Measurements from ENCODE around the gene THOP1. TPM values are rescaled to one million over a fixed set of nuclear protein-coding genes. Genes with fewer than 3 reads are reported as not detected.
A peak's percentile ranks its signal among the peaks of the same experiment; 100 is the strongest.

The THOP1 gene
- total RNA-seq, 1 experiment from 2014 or later, result 287 TPM

- H3K27me3 ChIP-seq (ENCODE audit: control insufficient read depth, insufficient read depth, low read length), result no peaks in the 10 kb centered on the region
- peak; percentile 53 for DNase-seq
- H3K36me3 ChIP-seq (replicated peaks; ENCODE audit: control insufficient read depth, insufficient read depth, low read length), result peaks cover 6% of the 10 kb centered on the region
- H3K4me3 ChIP-seq (ENCODE audit: insufficient read depth, low read depth, low read length), result no peak overlapping the region
Measured at GRCh38 chr19:2768365-2769132, 16.8 kb upstream of the THOP1 start.

DNA sequence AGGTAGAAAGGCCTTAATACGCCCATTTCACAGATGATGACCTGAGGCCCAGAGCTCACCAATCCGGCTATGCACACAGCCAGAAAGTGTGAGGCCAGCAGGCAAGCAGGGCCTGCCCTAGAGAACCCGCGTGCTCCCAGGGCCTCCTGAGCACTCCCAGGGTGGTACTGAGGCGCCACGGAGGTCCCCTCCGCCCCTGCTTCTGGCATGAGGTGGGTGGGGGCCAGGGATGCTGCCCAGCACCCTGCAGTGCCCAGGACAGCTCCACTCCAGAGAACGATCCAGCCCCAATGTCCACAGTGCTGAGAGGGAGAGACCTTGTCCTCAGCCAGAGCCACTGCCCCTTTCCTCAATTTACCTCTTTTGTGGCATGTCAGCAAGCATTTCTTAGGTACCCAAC is 16.1 kb upstream of the THOP1 start:
- Histone ChIP-seq H3K27me3 (ENCODE audit: control insufficient read depth, insufficient read depth, low read length) (no peaks in the 10 kb centered on the region), H3K36me3 (replicated peaks; ENCODE audit: control insufficient read depth, insufficient read depth, low read length) (peaks cover 4% of the 10 kb centered on the region), H3K4me3 (ENCODE audit: insufficient read depth, low read depth, low read length) (no peak overlapping the region)
- no peak for DNase-seq

GRCh38 chr19:2770055-2771013 is 15.0 kb upstream of the THOP1 start:
- Histone ChIP-seq H3K36me3 (replicated peaks; ENCODE audit: control insufficient read depth, insufficient read depth, low read length) (peaks cover 2% of the 10 kb centered on the region), H3K27me3 (ENCODE audit: control insufficient read depth, insufficient read depth, low read length) (no peaks in the 10 kb centered on the region), H3K4me3 (ENCODE audit: insufficient read depth, low read depth, low read length) (no peak overlapping the region)
- DNase-seq, result peak; percentile 51

- DNase-seq, result peak; percentile 60
- Histone ChIP-seq H3K36me3 (replicated peaks; ENCODE audit: control insufficient read depth, insufficient read depth, low read length) (no peaks in the 10 kb centered on the region; the same call in none of the 2 replicates), H3K4me3 (ENCODE audit: insufficient read depth, low read depth, low read length) (no peak overlapping the region), H3K27me3 (ENCODE audit: control insufficient read depth, insufficient read depth, low read length) (no peaks in the 10 kb centered on the region)
Measured at GRCh38 chr19:2771786-2772674, 13.3 kb upstream of the THOP1 start.

GRCh38 chr19:2774083-2774679 is 11.1 kb upstream of the THOP1 start:
- no peak for DNase-seq
- H3K4me3 ChIP-seq (ENCODE audit: insufficient read depth, low read depth, low read length), result no peak overlapping the region
- H3K36me3 ChIP-seq (replicated peaks; ENCODE audit: control insufficient read depth, insufficient read depth, low read length), result no peaks in the 10 kb centered on the region; the same call in none of the 2 replicates
- H3K27me3 ChIP-seq (ENCODE audit: control insufficient read depth, insufficient read depth, low read length), result no peaks in the 10 kb centered on the region

DNA sequence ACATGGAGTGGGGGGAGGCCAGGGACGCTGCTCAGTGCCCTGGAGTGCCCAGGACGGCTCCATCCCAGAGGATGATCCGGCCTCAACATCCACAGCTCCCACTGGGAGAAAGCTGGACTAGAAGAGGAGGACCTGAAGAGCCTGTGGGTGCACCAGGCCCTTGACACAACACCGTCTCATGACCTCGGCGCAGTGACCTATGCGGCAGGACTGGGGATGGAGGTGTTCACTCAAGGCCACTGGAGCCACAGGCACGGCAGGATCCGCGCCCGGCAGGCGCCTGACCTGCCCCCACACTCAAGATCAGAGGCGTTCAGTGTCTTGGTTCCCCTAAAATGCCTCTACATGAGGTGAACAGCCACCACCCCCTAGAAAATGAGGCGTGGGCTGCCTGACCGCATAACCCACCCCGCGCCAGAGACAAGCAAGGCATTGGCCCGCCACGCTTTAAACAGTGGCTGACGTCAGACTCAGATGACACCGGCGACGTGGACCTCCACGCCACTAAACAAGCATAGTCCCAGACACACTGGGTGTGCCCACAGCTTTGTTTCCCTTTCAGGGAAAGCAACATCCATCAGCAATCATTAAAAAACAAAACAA is 10.2 kb upstream of the THOP1 start:
- Histone ChIP-seq H3K4me3 (ENCODE audit: insufficient read depth, low read depth, low read length) (no peak overlapping the region), H3K36me3 (replicated peaks; ENCODE audit: control insufficient read depth, insufficient read depth, low read length) (no peaks in the 10 kb centered on the region; the same call in none of the 2 replicates), H3K27me3 (ENCODE audit: control insufficient read depth, insufficient read depth, low read length) (no peaks in the 10 kb centered on the region)
- DNase-seq, result no peak

GRCh38 chr19:2775556-2776430 is 9.5 kb upstream of the THOP1 start:
- DNase-seq, result no peak
- no peak overlapping the region for H3K4me3 ChIP-seq (ENCODE audit: insufficient read depth, low read depth, low read length)
- no peaks in the 10 kb centered on the region; the same call in none of the 2 replicates for H3K36me3 ChIP-seq (replicated peaks; ENCODE audit: control insufficient read depth, insufficient read depth, low read length)
- no peaks in the 10 kb centered on the region for H3K27me3 ChIP-seq (ENCODE audit: control insufficient read depth, insufficient read depth, low read length)

- H3K4me3 ChIP-seq (ENCODE audit: insufficient read depth, low read depth, low read length), result no peak overlapping the region
- H3K27me3 ChIP-seq (ENCODE audit: control insufficient read depth, insufficient read depth, low read length), result no peaks in the 10 kb centered on the region
- H3K36me3 ChIP-seq (replicated peaks; ENCODE audit: control insufficient read depth, insufficient read depth, low read length), result peaks cover 1% of the 10 kb centered on the region; the same call in 1 of the 2 replicates
- DNase-seq, result no peak
Measured at GRCh38 chr19:2777952-2778683, 7.2 kb upstream of the THOP1 start.

- Histone ChIP-seq H3K36me3 (replicated peaks; ENCODE audit: control insufficient read depth, insufficient read depth, low read length) (peaks cover 1% of the 10 kb centered on the region; the same call in 1 of the 2 replicates), H3K27me3 (ENCODE audit: control insufficient read depth, insufficient read depth, low read length) (no peaks in the 10 kb centered on the region), H3K4me3 (ENCODE audit: insufficient read depth, low read depth, low read length) (no peak overlapping the region)
- no peak for DNase-seq
Measured at GRCh38 chr19:2779121-2779740, 6.1 kb upstream of the THOP1 start.

- H3K4me3 ChIP-seq (ENCODE audit: insufficient read depth, low read depth, low read length), result no peak overlapping the region
- no peak for DNase-seq
- no peaks in the 10 kb centered on the region for H3K27me3 ChIP-seq (ENCODE audit: control insufficient read depth, insufficient read depth, low read length)
- H3K36me3 ChIP-seq (replicated peaks; ENCODE audit: control insufficient read depth, insufficient read depth, low read length), result peaks cover 1% of the 10 kb centered on the region; the same call in 1 of the 2 replicates
Measured at GRCh38 chr19:2780284-2780683, 5.0 kb upstream of the THOP1 start.

- no peaks in the 10 kb centered on the region for H3K27me3 ChIP-seq (ENCODE audit: control insufficient read depth, insufficient read depth, low read length)
- H3K4me3 ChIP-seq (ENCODE audit: insufficient read depth, low read depth, low read length), result peak overlapping the region; percentile 99
- DNase-seq, result peak; percentile 53
- H3K36me3 ChIP-seq (replicated peaks; ENCODE audit: control insufficient read depth, insufficient read depth, low read length), result peaks cover 1% of the 10 kb centered on the region; the same call in 1 of the 2 replicates
Measured at GRCh38 chr19:2782329-2782935, 2.9 kb upstream of the THOP1 start.
